ENCODE measurements around the gene NUTF2.
A peak's percentile ranks its signal among the peaks of the same experiment; 100 is the strongest.

The NUTF2 gene

GRCh38 chr16:67883146-67883871 is 36.6 kb downstream of the NUTF2 start:
- no peaks in the 10 kb centered on the region for H3K9me3 Mint-ChIP-seq
- no peak overlapping the region for H3K4me3 Mint-ChIP-seq
- no peaks in the 10 kb centered on the region for H3K4me1 Mint-ChIP-seq
- peaks cover 4% of the 10 kb centered on the region for H3K36me3 Mint-ChIP-seq
- H3K27ac Mint-ChIP-seq, result no peak overlapping the region
- H3K27me3 Mint-ChIP-seq, result no peaks in the 10 kb centered on the region

GRCh38 chr16:67883872-67884261 is 37.1 kb downstream of the NUTF2 start:
- H3K27ac Mint-ChIP-seq, result no peak overlapping the region
- peaks cover 2% of the 10 kb centered on the region for H3K36me3 Mint-ChIP-seq
- no peaks in the 10 kb centered on the region for H3K4me1 Mint-ChIP-seq
- no peak overlapping the region for H3K4me3 Mint-ChIP-seq
- H3K27me3 Mint-ChIP-seq, result no peaks in the 10 kb centered on the region
- no peaks in the 10 kb centered on the region for H3K9me3 Mint-ChIP-seq

- H3K36me3 Mint-ChIP-seq, result peaks cover 2% of the 10 kb centered on the region
- H3K4me1 Mint-ChIP-seq, result no peaks in the 10 kb centered on the region
- no peaks in the 10 kb centered on the region for H3K27me3 Mint-ChIP-seq
- H3K4me3 Mint-ChIP-seq, result no peak within 1 kb of the TSS
- H3K9me3 Mint-ChIP-seq, result no peaks in the 10 kb centered on the region
- H3K27ac Mint-ChIP-seq, result peak within 1 kb of the TSS; percentile 82
Observed at GRCh38 chr16:67884684-67885083, 38.0 kb downstream of the NUTF2 start, which contains the start of gene NRN1L. Gene NRN1L, plus strand, starts transcription at chr16:67884885. Its CDS starts 19 bp downstream, at chr16:67884904.

- Mint-ChIP-seq H3K27me3 (no peaks in the 10 kb centered on the region), H3K4me1 (no peaks in the 10 kb centered on the region), H3K27ac (no peak overlapping the region), H3K4me3 (no peak overlapping the region), H3K9me3 (no peaks in the 10 kb centered on the region), H3K36me3 (peaks cover 2% of the 10 kb centered on the region)
Observed at GRCh38 chr16:67885545-67885944, 38.8 kb downstream of the NUTF2 start.

- no peaks in the 10 kb centered on the region for H3K4me1 Mint-ChIP-seq
- H3K27ac Mint-ChIP-seq, result no peak overlapping the region
- H3K9me3 Mint-ChIP-seq, result no peaks in the 10 kb centered on the region
- H3K36me3 Mint-ChIP-seq, result peaks cover 2% of the 10 kb centered on the region
- no peaks in the 10 kb centered on the region for H3K27me3 Mint-ChIP-seq
- H3K4me3 Mint-ChIP-seq, result no peak overlapping the region
Observed at GRCh38 chr16:67885976-67886375, 39.2 kb downstream of the NUTF2 start.

DNA sequence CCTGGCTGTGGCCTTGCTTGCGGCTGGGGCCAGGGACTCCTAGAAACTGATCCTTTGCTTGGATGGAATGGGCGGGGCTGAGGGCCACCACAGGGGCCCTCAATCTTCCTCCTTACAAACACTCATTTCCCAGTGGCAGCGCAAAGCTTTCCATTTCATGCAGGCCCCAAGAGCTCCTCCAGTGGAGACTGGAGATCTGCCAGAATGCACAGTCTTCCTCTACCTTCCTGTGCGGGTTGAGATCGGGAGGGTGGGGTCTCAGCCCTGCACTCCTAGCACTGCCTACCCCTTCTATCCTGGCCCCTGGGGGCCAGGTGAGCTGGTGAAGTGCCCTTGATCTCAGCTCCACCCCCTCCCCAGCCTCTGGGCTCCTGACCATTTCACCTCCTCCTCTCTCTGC is 39.7 kb downstream of the NUTF2 start:
- Mint-ChIP-seq H3K4me1 (no peaks in the 10 kb centered on the region), H3K9me3 (no peaks in the 10 kb centered on the region), H3K36me3 (peaks cover 2% of the 10 kb centered on the region), H3K27ac (no peak overlapping the region), H3K27me3 (no peaks in the 10 kb centered on the region), H3K4me3 (no peak overlapping the region)

DNA sequence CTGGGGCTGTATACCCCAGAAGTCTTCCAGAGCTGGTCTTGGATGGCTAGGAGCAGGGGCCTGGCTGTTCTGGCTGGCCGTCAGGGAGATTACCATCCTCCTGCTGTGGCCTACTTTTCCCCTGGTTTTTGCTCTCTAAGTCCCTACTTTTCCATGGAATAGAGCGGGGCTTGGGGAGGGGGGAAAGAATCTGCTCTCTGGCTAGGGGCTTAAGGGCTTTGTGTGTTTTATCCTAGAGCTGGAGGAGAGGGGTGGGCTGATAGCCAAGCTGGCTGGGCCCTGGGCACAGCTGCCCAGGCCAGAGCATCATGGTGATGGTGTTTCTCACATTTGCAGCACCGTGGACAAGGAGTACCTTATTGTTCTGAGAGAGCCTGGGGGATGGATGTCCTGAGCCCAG is 41.6 kb downstream of the NUTF2 start:
- Mint-ChIP-seq H3K27me3 (no peaks in the 10 kb centered on the region), H3K4me3 (no peak overlapping the region), H3K9me3 (no peaks in the 10 kb centered on the region), H3K4me1 (peaks cover 8% of the 10 kb centered on the region), H3K27ac (no peak overlapping the region), H3K36me3 (peaks cover 2% of the 10 kb centered on the region)

DNA sequence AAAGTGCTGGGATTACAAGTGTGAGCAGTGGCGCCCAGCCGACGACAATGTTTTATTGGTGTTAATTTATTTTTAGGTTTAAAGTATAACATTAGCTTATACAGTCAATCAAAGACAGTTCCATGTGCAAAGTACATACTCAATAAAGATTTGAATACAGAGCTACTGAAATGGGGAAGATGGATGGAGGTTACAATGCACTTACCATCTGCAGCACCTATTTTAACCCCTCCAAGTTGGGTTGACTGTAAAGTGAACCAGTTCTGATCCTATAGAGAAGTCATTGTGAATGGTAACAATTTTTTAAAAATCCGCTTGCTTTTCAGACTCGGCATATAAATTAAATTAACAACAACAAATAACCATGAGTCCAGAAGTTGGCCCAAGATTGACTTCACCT is 45.6 kb downstream of the NUTF2 start:
- no peaks in the 10 kb centered on the region for H3K36me3 Mint-ChIP-seq
- H3K4me3 Mint-ChIP-seq, result peak overlapping the region; percentile 95
- peak overlapping the region; percentile 90 for H3K27ac Mint-ChIP-seq
- peaks cover 40% of the 10 kb centered on the region for H3K4me1 Mint-ChIP-seq
- no peaks in the 10 kb centered on the region for H3K27me3 Mint-ChIP-seq
- no peaks in the 10 kb centered on the region for H3K9me3 Mint-ChIP-seq

- no peaks in the 10 kb centered on the region for H3K36me3 Mint-ChIP-seq
- peaks cover 43% of the 10 kb centered on the region for H3K4me1 Mint-ChIP-seq
- H3K4me3 Mint-ChIP-seq, result peak within 1 kb of the TSS; percentile 95
- no peaks in the 10 kb centered on the region for H3K27me3 Mint-ChIP-seq
- H3K27ac Mint-ChIP-seq, result peak within 1 kb of the TSS; percentile 90
- H3K9me3 Mint-ChIP-seq, result no peaks in the 10 kb centered on the region
Observed at GRCh38 chr16:67892899-67893742, 46.4 kb downstream of the NUTF2 start, which contains the start of gene PSKH1. Gene PSKH1, plus strand, starts transcription at chr16:67893254. Its CDS starts 15,496 bp downstream, at chr16:67908750.

GRCh38 chr16:67893743-67894399 is 47.1 kb downstream of the NUTF2 start:
- H3K9me3 Mint-ChIP-seq, result no peaks in the 10 kb centered on the region
- H3K27ac Mint-ChIP-seq, result peak overlapping the region; percentile 90
- H3K4me3 Mint-ChIP-seq, result peak overlapping the region; percentile 94
- no peaks in the 10 kb centered on the region for H3K27me3 Mint-ChIP-seq
- peaks cover 45% of the 10 kb centered on the region for H3K4me1 Mint-ChIP-seq
- no peaks in the 10 kb centered on the region for H3K36me3 Mint-ChIP-seq

DNA sequence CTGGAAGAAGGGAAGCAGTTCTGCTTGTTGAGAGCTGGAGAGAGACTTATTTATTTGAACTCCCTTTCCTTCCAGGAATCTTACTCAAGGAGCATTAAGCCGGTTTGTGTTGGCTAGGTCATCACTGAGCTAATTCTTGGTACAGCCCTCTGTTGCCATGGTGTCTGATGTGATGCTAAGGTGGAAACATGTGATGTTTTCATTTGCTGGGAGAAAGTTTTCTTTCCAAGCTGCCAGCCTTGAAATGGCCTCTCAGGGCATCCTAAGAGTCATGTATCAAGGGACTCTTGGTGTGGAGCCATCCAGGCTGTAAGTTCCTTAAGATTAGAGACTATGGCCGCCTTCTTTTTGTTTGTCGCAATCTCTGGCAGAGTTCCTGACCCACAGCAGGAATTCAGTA is 50.5 kb downstream of the NUTF2 start:
- no peak overlapping the region for H3K27ac Mint-ChIP-seq

GRCh38 chr16:67901734-67902133 is 55.0 kb downstream of the NUTF2 start:
- Mint-ChIP-seq H3K9me3 (no peaks in the 10 kb centered on the region), H3K27me3 (no peaks in the 10 kb centered on the region), H3K27ac (no peak overlapping the region), H3K36me3 (no peaks in the 10 kb centered on the region), H3K4me3 (no peak overlapping the region), H3K4me1 (peaks cover 27% of the 10 kb centered on the region)

More for the DNA sequence above, 50.5 kb downstream of the NUTF2 start:
- Mint-ChIP-seq H3K9me3 (no peaks in the 10 kb centered on the region), H3K4me1 (peaks cover 58% of the 10 kb centered on the region), H3K4me3 (no peak overlapping the region), H3K36me3 (no peaks in the 10 kb centered on the region), H3K27me3 (no peaks in the 10 kb centered on the region)

DNA sequence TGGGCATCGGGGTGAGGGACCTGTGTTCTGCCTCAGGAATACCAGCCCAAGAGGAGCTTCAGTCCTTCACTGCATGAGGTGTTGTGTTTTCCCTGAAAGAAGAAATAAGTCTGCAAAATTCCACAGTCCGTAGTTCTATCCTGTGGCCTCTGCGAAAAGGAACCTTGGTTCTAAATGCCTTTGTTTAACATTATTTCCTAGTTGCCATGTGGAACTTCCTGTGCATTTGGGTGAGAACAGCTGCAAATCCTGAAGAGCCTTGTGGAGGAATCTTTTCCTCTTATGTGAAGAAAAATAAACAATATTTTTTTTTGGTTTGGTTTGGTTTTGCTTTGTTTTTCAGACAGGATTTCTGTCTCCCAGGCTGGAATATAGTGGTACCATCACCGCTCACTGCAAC is 56.1 kb downstream of the NUTF2 start:
- peaks cover 21% of the 10 kb centered on the region for H3K4me1 Mint-ChIP-seq
- H3K27me3 Mint-ChIP-seq, result no peaks in the 10 kb centered on the region
- no peaks in the 10 kb centered on the region for H3K36me3 Mint-ChIP-seq
- H3K4me3 Mint-ChIP-seq, result no peak overlapping the region
- no peak overlapping the region for H3K27ac Mint-ChIP-seq
- H3K9me3 Mint-ChIP-seq, result no peaks in the 10 kb centered on the region

- H3K36me3 Mint-ChIP-seq, result peaks cover 2% of the 10 kb centered on the region
- no peaks in the 10 kb centered on the region for H3K27me3 Mint-ChIP-seq
- H3K4me1 Mint-ChIP-seq, result peaks cover 20% of the 10 kb centered on the region
- no peaks in the 10 kb centered on the region for H3K9me3 Mint-ChIP-seq
- no peak overlapping the region for H3K4me3 Mint-ChIP-seq
- no peak overlapping the region for H3K27ac Mint-ChIP-seq
Observed at GRCh38 chr16:67907397-67908180, 60.9 kb downstream of the NUTF2 start.
